Astrocyte (in vitro differentiated cells and primary cell): ENCODE measurements around the gene GRAP2.

Experiments
- CTCF ChIP-seq: IDR thresholded peaks from 2 replicates; pipeline ENCODE4 v1.5.1; 2011; ENCODE audit warnings: low read depth, mild to moderate bottlenecking, inconsistent platforms, low read length, moderate library complexity; ENCODE audit not compliant: insufficient read depth
- EZH2 ChIP-seq: IDR thresholded peaks from 2 replicates; pipeline ENCODE4 v1.6.1; 2012; ENCODE audit warnings: mild to moderate bottlenecking, low read length, inconsistent platforms; ENCODE audit not compliant: insufficient read depth

DNA sequence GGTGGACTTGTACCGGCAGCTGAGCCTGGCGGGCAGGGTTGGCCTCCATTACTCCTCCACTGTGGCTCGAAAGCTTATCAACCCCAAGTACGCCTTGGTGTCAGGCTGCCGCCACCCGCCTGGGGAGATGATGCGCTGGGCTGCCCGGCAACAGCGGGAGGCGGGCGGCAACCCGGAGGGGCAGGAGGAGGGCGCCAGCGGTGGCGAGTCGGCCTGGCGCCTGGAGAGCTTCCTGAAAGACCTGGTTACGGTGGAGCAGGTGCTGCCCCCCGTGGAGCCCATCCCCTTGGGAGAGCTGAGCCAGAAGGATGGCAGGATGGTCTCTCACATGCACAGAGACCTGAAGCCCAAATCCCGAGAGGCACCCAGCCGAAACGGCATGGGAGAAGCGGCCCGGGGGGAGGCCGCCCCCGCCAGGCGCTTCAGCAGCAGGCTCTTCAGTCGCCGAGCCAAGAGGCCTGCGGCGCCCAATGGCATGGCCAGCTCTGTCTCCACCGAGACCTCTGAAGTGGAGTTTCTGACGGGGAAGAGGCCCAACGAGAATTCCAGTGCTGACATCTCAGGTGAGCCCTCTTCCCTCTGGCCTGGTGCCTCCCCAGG, 120.6 kb downstream of the GRAP2 start:
- no peak for TF ChIP-seq CTCF
- no peak for TF ChIP-seq EZH2
